ENCODE data around the gene PXT1.

Gene PXT1

GRCh38 chr6:36387440-36388303, 55.0 kb downstream of the PXT1 start, which contains the start of gene ETV7:
TSS of gene ETV7 (minus strand) at chr6:36387669. CDS start at chr6:36387541, 128 bp downstream.
- peak in 1 of 4 experiments; percentile 8 for DNase-seq

GRCh38 chr6:36386495-36387439, 55.9 kb downstream of the PXT1 start:
- DNase-seq, result no peak

GRCh38 chr6:36384095-36384494, 58.6 kb downstream of the PXT1 start:
- DNase-seq, result no peak

GRCh38 chr6:36383606-36384005, 59.0 kb downstream of the PXT1 start:
- DNase-seq, result no peak

- DNase-seq, result no peak
Measured at GRCh38 chr6:36382976-36383375, 59.7 kb downstream of the PXT1 start.

DNA sequence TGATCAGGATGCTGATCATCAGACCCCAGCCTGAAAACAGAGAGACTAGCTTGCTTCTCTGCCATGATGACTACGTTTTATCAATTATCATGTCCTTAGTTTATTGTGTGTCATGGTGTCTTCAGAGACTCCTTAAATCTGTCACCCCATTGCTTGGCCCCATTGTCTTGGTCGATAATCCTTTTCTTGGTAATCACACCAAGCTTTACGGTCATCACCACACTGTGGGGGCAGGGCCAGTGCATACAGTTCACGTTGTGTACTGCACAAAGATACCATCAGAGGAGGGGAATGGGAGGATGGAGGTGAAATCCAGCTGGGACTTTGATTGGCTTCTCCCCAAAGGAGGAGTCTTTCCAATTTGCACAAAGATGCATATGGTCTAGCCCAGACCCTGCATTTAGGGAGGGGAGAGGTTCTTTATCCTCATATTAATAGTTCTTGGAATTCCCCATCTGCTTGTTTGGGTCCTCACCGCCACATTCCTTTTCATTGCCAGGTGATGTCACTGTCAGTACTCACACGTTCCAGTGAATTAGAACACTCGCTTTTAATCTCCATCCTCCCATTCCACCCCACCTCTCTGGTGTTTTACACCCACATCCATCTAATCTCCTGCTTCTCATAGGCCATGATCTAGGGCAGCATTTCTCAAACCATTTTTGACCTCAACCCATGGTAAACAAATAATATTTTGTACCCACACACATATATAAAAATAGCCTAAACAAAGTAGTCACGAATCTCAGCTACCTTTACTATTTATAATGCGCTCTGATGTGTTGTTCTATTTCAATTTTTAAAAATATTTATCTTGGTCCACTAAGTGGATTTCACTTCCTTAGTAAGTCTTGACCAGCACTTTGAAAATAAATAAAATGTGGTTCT, 60.9 kb downstream of the PXT1 start:
- no peak for DNase-seq

- no peak for DNase-seq
Measured at GRCh38 chr6:36380166-36380565, 62.5 kb downstream of the PXT1 start.

- no peak for DNase-seq
Measured at GRCh38 chr6:36378936-36379335, 63.7 kb downstream of the PXT1 start.

- DNase-seq, result no peak
Measured at GRCh38 chr6:36378243-36378920, 64.3 kb downstream of the PXT1 start.

- no peak for DNase-seq
Measured at GRCh38 chr6:36377594-36377993, 65.1 kb downstream of the PXT1 start.

GRCh38 chr6:36376742-36377141, 65.9 kb downstream of the PXT1 start:
- no peak for DNase-seq

- no peak for DNase-seq
Measured at GRCh38 chr6:36376183-36376582, 66.5 kb downstream of the PXT1 start.

- DNase-seq, result no peak
Measured at GRCh38 chr6:36375644-36376155, 67.0 kb downstream of the PXT1 start.

DNA sequence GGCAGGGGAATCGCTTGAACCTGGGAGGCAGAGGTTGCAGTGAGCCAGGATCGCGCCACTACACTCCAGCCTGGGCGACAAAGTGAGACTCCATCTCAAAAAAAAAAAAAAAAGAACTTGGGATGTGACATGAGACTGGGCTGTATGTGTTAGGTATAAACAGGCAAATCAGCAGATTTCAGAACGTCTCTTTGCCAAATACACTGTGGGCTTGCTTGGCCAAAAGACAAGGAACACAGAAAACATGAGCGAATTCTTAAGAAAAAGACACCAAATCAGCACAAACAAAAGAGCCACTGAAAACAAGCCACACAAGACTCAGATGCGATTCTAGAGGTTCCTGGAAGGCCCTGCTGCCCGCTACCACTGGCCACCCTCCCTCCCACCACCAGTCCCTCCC, 67.7 kb downstream of the PXT1 start:
- DNase-seq, result no peak

DNA sequence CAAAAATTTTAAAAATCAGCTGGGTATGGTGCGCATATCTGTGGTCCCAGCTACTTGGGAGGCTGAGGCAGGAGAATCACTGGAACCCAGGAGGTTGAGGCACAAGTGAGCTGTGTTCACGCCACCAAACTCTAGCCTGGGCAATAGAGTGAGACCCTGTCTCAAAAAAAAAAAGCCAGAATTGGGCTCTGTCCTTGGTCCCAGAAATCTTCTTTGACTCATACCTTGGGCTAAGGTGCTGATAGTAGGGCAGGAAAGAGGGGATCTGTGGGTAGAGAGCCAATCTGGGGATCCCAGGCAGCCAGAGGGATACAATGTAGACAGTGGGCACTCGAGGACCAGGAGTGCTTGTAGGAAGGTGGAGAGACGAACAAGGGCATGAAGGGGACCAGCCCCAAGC, 68.5 kb downstream of the PXT1 start:
- no peak for DNase-seq

DNA sequence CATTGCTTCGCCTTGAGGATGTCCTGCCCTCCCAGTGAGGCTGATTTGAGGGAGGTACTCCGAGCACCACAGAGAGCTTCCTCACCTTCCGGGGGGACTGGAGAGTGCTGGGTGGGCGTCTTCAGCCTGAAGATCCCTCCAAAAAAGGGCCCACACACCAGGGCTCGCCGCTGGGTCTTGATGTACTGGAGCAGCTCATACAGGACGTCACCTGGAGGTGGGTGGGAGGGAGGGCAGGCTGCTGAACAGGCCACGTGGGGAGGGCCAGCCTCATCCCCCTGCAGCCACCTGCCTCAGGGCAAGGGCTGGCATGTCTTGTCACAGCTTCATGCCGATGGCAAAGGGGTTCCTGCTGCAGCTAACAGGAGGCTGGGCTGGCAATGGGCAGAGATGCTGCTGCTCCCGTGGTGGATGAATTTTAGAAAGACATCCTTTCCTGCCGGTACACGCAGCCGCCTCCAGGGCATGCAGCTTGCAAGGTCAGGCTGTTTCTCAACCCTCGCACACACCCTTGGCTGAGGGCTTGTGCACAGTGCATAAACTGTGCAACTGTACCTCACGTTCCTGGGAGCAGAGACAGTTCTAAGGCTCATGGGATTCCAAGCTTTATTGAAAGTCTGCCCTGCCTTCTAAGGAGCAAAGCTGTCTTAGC, 69.2 kb downstream of the PXT1 start:
- DNase-seq, result no peak

- no peak for DNase-seq
Measured at GRCh38 chr6:36372088-36372487, 70.6 kb downstream of the PXT1 start.

DNA sequence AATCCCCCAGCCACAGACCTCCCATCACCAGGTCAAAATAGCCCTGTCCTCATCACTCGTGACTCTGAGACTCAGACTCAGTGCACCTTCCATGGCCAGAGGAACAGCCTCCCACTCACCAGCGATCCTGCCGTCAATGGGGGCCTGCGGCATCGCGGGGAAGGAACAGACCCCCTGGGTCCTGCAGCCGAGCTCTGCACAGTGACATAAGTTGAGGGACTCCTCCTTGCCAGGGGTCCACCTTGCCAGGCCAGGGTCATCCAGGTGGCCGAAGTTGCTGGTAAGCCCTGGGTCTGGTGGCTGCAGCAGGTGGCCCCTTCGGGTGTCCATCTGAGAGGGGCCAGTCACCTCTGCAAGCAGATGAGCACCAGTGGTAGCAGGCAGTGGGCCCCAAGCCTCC, 71.4 kb downstream of the PXT1 start:
- DNase-seq, result no peak

DNA sequence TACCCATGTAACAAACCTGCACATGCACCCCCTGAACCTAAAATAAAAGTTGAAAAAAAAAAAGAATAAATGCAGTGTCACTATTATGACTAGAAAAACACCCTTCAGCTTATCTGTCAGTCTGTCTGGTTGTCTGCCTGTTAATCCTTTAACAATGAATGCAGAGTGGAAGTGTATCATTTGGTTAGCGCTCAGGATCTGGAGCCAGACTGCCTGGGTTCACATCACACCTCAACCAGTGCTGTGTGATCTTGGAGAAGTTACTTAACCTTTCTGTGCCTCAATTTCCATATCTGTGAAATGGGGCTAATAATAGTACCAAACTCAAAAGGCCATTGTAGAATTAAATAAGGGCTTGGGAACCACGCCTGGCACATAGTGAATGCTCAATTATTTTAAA, 72.0 kb downstream of the PXT1 start:
- DNase-seq, result no peak

- no peak for DNase-seq
Measured at GRCh38 chr6:36368921-36369865, 73.5 kb downstream of the PXT1 start.
